ENCODE results near the gene GRIP2.

GRIP2 gene

DNA sequence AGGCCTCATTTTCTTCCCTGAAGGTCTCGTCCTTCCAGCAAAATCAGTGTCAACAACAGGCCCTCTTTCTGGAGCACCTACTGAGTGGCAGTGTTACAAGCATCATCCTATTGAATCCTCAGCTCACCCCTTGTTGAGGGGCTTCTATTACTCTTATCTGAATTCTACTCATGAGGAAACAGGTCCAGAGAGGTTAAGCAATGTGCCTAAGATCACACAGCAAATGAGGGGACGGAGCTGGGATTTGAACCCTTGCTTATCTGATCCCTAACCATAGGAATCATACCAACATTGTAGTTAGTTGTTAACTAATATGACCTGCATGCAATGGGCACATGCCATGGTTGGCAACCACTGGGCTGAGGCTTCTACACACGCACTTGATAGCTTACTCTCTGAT, 74.7 kb downstream of the GRIP2 start:
- DNase-seq (ENCODE audit: low read depth) = no peak

DNA sequence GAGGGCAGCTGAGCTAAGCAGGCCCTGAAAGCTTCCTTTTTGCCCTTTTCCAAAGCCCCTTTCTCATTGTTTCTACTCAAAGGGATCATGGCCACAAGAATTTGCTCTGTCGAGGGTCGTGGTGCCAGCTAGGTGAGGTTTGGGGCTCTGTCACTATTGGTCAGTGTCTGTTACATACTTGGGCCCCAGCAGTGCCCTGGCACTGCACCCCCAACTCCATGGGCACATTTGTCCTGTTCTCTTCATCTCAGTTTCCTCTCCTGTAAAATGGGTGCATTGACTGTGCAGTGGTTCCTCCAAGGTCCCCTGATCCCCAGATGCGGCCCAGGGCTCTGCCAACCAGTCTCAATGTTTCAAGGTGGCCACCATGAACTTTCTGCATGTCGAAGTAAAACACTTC, 75.6 kb downstream of the GRIP2 start:
- DNase-seq (ENCODE audit: low read depth) = no peak

DNA sequence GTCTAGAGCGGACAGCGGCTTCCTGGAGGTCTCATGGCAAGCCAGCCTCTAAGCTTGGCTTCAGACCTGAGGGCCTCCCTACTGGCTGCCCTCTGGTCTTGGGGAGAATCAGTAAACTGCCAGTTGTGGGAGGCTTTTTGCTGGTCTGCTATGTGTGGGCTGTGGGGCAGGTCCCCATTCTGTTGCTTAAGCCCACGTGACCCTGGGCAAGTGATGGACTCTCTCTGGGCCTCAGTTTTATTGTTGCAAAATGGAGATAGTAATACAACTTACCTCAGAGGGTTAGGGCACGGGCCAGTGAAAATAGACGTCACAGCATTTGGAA, 76.0 kb downstream of the GRIP2 start:
- no peak for DNase-seq (ENCODE audit: low read depth)

DNA sequence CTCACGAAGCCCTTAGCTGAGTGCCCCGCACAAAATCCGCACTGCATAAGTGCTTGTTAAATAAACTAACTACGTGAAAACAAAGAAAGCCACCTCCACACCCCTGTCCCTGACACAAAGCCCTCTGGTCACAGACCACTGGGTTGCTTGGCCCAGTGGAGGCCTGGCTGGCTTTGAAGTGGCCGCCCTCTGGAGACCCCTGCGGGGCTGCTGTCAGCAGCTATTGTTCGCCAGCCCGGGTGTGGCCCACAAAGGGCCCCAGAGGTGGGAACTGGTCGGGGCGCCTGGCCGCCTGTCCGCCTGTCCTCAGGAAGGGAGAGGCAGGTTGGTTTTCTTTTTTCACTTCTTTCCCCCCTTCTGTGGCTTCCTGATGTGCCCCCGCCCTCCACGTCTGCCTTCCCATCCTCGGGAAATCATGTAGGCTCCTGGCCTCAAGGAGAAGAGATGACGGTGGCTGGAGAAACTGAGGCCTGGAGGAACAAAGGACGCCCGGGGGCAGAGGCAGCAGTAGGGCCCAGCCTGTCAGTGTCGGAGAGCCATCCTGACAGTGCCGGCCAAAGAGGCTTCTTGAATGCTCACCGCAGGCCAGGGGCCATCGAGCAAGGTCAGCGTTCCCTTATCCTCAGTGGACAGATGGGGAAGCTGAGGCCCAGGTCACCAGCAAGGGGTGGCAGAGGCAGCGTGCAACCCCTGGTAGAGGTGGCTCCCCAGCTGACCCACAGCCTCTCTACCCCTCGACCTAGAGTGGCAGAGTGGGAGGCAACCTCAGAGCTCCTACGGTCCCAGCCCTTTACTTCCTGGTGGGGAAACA, 76.6 kb downstream of the GRIP2 start:
- no peak for DNase-seq (ENCODE audit: low read depth)

DNA sequence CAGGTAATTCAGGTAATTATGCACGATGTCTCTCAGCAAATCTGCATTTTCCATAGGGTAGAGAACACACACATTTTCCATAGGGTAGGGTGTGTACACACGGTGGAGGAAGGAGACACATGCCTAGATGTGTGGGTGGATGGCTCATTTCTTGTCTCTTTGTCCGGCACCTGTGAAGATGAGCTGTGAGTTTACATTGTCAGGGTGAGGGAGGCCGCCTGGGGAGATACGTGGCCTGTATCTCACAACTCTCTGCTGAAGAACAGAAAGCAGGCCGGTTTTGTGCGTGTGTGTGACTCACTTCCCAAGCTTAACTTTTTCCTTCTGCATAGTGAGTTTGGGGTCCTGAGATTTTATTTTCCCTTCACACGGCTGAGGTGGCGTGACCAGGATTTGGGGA, 77.4 kb downstream of the GRIP2 start:
- DNase-seq (ENCODE audit: low read depth) = no peak

DNA sequence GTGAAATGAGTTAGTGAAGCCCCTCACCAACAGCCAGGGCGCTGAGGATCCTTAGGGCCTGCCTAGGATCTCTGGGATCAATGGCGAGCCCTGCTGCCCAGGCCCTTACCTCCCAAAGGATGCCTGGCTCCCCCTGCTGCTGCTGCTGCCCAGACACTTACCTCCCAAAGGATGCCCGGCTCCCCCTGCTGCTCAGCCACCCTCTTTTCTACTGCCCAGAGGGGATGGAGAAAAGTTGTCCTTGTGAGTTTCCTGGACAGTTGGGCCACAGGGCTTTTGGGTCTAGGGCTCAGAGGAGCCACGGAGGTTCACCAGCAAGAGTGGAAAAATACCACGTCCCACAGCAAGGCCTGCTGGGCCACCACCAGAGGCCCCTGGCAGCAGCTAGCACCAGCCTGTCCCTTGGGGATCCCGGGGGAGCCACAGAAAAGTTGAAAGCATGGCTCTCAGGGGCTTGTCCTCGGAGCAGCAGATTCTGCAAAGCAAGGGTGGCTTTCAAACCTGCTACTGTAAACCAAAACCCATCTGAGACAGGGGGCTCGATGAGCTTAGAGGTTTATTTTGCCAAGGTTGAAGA, 78.3 kb downstream of the GRIP2 start:
- peak; percentile 64 for DNase-seq (ENCODE audit: low read depth)

DNA sequence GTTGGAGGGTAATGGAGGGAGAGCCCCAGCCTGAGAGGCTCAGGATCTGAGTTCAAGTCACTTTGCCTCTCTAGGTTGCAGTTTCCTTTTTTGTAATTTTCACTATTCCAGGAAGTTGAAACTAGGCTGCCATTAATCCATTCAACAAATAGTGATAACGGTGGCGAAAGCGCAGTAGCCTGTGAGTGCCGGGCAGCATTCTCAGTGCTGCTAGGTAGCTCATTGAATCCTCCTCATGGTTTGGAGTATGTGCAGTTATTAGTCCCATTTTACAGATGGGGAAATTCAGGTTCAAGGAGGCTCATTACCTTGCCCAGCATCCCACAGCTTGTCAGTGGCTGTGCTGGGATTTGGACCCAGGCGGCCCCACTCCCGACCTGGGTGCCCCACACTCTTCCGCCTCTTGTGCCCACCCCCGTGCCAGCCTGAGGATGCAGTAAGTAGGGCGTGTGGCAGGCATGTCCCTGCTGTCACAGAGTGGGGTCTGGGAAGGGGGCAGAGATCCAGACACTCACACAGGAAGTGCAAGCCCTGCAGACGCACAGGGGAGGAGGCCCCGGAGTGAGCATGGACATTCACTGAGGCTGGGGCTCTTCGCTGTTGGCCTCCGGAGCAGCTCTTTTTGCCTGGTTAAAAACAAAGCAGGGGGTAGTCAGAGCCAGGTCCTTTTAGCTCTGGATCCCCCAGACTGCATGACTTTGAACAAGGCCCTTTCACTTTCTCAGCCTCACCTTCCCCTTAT, 79.0 kb downstream of the GRIP2 start:
- no peak for DNase-seq (ENCODE audit: low read depth)

DNA sequence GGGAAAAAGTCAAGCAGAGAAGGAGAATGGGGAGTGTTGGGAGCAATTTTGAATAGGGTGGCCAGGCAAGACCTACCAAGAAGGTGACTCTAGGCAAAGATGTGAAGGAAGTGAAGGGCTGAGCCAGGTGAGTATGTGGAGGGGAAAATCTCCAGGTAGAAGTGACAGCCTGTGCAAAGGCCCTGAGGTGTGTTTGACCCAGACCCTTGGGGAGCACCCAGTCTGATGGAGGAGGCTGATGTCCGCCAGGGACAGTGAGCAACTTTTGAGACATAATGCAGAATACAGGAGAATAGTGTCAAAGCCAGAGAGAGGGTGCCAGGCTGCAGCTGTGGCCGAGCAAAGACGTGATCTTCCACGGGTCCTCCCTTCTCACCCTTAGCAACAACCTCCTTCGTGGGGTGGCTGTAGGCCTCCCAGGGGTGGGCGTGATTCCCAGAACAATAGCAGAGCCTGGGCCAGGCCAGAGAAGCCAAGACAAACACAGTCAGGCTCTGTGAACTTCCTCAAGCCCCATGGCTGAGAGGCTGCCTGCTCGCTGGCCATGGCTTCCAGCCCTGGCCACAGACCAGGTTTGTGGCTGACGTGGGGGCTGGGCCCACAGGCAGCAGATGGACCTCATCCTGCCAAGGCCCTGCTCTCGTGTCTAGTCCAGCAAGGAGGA, 79.7 kb downstream of the GRIP2 start:
- DNase-seq (ENCODE audit: low read depth) = peak; percentile 99

DNA sequence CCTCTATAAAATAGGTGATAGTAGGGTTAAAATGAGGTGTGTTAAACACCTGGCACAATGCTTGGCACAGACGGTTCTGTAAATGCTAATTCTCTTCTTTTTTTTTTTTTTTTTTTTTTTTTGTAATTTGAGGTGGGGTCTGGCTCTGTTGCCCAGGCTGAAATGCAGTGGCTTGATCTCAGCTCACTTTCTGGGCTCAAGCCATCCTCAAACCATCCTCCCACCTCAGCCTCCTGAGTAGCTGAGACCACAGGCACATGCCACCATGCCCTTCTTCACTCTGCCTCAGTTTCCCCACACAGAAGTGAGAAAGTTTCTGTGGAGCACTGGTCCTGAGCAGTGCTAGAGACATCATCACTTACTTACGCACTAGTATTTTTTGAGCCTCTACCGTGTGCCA, 80.4 kb downstream of the GRIP2 start:
- no peak for DNase-seq (ENCODE audit: low read depth)

DNA sequence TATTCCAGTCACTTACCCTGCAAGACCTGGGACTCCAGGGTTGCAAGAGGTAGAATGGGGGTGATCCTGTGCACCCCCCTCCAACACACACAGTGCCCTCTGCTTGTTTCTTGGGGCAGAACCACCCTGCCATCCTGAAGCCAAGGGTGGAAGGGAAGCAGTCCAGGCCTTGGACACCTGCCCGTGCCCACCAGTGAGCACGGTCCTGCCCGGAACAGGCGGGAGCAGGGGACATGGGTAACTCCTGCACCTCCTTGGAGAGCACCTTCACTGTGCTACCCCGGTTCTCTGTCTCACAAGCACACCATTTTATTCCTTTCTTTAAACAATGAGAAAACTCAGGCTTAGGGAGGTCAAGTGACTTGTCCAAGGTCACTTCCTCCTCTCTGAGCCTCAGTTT, 80.8 kb downstream of the GRIP2 start:
- no peak for DNase-seq (ENCODE audit: low read depth)

DNA sequence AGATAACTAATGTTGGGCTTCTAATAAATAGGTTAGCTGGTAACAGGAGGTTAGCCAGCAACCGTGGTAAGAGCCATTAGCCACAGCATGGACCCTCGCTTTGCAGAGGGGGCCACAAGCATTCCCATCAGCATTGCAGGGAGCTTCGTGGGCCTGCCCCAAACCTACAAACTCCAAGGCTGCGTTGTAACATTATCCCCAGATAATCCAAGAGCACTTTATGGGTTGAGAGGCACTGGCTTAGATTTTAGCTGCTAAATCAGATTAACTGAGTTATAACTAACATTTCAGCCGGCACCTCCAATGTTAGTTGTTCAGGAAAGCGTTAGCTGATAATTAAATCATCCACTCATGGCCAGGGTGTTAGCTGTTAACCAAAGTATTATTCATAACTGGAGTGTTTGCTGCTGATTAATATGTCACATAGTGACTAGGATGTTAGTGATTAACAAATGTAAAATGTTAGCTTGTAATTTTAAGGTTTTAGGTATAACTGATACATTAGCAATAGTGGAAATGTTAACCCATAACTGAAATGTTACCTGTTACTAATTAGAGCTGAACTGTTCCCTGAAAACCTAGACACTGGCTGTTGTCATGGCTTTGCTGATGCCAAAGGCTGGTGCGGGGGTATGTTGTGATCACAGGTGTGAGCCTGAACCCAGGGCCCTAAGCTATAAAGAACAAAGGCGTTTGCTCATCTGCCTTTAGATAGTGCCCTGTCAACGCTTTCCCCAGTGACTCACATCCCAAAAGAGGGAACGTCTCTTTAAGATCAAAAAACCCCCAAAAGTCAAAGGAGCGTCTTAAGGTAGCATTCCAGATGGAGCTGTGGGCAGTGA, 81.5 kb downstream of the GRIP2 start:
- DNase-seq (ENCODE audit: low read depth) = no peak

DNA sequence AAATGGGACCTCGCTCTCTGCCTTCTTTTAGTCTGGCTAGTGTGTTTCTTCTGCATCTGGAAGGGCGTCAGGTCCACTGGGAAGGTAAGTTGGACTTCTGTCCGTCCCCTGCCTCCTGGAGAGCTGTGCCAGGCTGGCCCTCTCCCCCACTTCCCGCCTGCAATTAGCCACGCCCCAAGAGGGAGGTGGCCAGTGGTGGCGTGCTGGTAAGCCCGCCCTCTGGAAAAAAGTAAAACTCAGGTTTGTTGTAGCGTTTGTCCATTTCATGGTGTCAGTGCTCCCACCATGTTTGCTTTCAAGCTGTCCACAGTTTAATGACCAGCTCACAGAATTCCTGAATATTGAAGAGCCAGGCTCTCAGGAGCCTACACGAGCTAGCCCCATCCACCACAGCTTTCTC, 82.1 kb downstream of the GRIP2 start:
- no peak for DNase-seq (ENCODE audit: low read depth)

DNA sequence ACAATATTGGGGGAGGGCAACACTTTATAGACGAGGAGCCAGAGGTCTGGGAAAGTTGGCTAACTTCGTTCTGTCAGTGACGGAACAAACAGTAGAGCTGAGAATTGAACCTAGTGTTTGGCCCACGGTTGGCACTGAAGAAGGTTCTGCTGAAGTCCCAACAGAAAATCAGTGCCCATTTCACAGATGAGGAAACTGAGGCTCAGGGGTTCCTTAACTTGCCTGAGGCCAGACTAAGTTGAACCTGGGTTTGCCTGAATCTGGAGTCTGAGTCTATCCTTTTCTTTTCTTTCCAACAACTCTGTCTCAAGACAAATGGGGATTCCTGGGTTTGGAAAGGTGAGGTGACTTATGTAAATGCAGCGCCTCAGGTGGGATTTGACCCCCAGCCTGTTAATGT, 82.7 kb downstream of the GRIP2 start:
- no peak for DNase-seq (ENCODE audit: low read depth)

DNA sequence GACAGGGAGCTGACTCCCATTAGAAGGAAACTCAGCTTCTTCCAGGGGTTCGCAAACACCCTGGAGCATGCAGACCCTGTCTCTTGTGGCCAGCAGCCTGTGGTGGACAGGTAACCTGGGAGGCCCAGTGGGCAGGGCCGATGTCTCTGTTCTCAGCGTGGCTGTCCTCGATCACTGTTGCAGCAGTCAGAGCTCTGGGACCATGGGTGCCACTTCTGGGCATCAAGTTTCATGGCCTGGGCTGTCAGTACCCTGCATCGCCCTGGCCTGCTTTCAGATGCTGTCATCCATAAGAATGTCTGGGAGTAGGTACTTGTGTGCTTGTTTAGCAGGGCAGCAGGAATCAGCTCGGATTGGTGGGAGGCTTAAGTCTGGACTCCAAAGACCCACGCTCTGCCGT, 83.3 kb downstream of the GRIP2 start:
- DNase-seq (ENCODE audit: low read depth) = no peak

DNA sequence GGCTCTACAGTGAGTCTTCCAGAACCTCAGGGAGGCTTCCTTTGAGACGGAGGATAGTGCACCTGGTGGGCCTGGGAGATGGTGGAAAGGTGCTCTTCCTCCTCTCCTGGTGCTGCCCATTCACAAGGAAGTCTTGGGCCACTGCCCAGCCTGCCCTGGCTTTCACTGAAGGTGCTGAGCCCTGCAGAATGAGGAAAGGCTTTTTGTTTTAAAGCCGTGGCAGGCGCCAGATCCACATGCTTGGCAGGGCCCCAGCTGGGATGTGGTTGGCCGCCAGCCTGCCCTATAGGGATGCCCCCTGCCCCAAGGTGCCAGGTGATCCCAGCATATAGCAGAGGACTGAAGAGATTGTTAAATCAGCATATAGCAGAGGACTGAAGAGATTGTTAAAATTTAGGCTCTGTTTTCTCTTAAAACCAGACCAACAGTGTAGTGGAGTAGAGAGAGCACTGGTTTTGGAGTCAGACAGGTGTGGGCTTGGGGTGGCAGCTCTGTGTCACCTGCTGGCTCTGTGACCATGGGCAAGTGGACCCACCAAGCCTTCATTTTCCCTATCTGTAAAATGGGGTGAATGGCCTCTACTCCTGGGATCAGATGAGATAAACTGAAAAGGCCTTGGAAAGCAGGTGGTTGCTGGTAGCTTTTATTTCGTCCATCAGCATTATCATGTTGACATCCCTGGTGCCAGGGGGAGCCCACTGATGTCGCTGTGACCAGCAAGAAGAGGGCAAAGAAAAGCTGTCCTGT, 84.4 kb downstream of the GRIP2 start:
- DNase-seq (ENCODE audit: low read depth) = no peak

DNA sequence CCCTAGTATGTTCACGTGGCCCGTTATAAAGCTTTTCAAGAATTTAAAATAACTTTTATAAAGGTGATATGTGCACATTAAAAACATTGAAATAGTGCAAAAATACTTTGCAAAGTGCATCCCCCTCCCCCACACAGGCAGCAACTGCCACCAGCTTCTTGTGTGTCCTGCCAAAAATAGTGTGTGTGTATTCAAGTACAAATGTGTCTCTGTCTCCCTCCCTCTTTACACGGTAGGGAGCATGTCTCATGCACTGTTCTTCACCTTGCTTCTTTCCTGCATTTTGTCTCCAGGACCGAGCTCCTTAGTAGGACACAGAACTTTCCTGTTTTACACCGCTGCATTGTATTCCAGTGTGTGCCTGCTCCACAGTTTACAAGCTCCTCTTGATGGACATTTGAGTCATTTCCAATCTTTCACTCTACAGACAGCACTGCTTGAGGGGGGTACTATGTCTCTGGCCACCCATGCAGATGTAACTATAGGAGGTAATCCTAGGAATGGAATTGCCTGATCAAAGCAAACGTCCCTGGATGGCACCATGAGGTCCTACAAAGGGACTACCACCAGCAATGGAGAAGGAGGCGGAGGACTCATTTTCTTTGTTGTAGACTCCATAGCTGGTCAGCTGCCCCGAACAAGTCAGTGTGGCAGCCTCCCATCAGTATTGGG, 85.4 kb downstream of the GRIP2 start:
- no peak for DNase-seq (ENCODE audit: low read depth)

DNA sequence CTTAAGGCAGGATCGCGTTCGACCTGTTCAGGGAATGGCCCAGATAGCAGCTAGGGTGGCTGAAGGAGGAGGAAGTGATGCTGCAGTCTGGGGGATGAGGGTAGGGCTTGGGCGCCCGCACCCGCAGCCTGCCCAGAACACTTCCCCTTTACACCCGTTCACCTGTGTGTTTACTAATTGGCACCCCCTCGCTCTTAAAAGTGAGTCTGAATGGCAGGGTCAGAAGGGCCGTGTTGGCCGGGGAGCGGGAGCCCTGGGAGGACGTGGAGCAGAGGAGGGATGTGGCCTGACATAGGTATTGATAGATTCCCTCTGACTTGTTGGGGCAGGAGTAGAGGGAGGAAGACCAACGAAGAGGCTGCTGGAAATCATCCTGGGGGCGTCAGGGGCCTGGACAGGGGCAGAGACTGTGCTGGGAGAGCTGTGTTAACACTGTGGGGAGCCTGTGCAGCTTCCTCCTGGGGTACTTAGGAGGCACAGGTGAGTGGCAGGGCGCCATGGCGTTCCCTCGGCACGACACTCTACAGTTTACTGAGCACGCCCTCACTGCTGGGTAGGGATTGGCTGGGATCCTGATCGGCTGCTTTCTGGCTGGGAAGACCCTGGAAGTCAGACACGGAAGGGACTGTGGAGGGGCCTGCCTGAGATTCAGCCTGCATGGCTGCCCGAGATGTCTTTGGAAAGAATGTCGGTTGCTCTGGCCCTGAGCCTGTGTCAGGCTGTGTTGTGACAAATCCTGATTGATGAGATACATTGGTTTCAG, 86.1 kb downstream of the GRIP2 start:
- DNase-seq (ENCODE audit: low read depth) = no peak

DNA sequence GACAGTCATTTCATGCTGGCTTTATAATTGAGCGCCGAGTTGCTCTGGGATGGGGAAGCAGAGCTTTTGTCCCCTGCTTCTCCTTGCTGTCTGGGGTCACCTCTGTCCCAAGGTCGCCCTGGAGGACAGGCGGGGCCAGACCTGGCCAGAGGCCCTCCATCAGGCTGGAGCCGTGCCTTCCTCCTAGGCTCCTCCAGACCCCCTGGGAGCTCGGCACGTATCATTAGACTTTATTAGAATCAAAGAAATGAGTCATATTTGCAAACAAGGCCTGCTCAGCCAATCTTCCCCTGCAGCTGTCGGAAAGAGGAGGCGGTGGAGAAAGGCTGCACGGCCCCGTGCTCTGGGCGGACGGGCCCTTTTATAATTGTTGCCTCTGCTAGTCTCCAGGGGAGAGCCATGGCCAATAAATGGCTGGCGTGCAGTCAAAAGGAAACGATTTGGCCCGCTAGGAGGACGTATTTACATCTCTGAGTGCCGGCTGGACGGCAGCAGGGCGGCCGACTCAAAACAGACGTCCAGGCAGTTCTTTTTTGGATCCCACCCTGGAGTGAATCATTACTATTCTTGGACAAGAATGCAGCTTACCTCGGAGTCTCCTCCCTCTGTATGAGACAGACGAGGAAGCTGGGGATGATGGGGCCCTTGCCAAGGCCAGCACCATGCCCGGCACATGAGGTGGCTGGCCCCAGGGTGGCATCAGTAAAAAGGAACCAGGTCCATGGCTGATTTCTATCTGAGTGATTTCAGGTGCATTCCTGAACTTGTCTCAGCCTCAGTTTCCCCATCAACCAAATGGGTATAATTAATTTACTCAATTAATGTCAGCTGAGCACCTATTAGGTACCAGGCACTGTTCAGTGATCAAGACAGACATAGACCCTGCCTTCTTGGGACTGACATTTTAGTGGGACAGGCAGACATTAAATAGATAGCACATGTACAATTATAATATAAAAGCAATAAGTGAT, 87.1 kb downstream of the GRIP2 start:
- peak; percentile 99 for DNase-seq (ENCODE audit: low read depth)
